ENCODE data around the gene TEX38.

Gene TEX38

GRCh38 chr1:46667782-46668760 lies 3.6 kb upstream of the TEX38 start, which contains the start of gene ATPAF1:
Gene ATPAF1, minus strand, starts transcription at chr1:46668364. Its CDS starts 42 bp downstream, at chr1:46668322.
- Histone ChIP-seq H3K27me3 (ENCODE audit: insufficient read depth, insufficient read length) (peaks cover 11% of the 10 kb centered on the region), H3K36me3 (ENCODE audit: insufficient read depth, insufficient read length, low read length) (peaks cover 29% of the 10 kb centered on the region), H3K4me1 (ENCODE audit: insufficient read depth, insufficient read length) (peaks cover 2% of the 10 kb centered on the region), H3K9me3 (ENCODE audit: insufficient read depth, low read length) (no peaks in the 10 kb centered on the region), H3K4me3 (ENCODE audit: insufficient read length, low read depth) (peak within 1 kb of the TSS; percentile 84), H3K9ac (ENCODE audit: insufficient read length, low read depth) (peak within 1 kb of the TSS; percentile 93)
- peak; percentile 88 for DNase-seq (ENCODE audit: low read depth, low spot score)
- TF ChIP-seq YY1 (IDR thresholded peaks at IDR 0.05; ENCODE audit: insufficient read depth, insufficient read length) (peak; percentile 58), SUZ12 (IDR thresholded peaks at IDR 0.05; ENCODE audit: extremely low read depth, insufficient read depth, insufficient read length) (no peak), ZNF274 (IDR thresholded peaks at IDR 0.05; ENCODE audit: low read depth, low read length) (no peak)

GRCh38 chr1:46670134-46670533 lies 1.5 kb upstream of the TEX38 start:
- H3K9ac ChIP-seq (ENCODE audit: insufficient read length, low read depth) = no peak overlapping the region
- TF ChIP-seq ZNF274 (IDR thresholded peaks at IDR 0.05; ENCODE audit: low read depth, low read length) (no peak), YY1 (IDR thresholded peaks at IDR 0.05; ENCODE audit: insufficient read depth, insufficient read length) (no peak), SUZ12 (IDR thresholded peaks at IDR 0.05; ENCODE audit: extremely low read depth, insufficient read depth, insufficient read length) (no peak)

GRCh38 chr1:46672696-46673095 lies 1.0 kb downstream of the TEX38 start:
- Histone ChIP-seq H3K4me3 (ENCODE audit: insufficient read length, low read depth) (no peak overlapping the region), H3K4me1 (ENCODE audit: insufficient read depth, insufficient read length) (peaks cover 12% of the 10 kb centered on the region), H3K36me3 (ENCODE audit: insufficient read depth, insufficient read length, low read length) (peaks cover 33% of the 10 kb centered on the region), H3K9ac (ENCODE audit: insufficient read length, low read depth) (no peak overlapping the region), H3K27me3 (ENCODE audit: insufficient read depth, insufficient read length) (peaks cover 11% of the 10 kb centered on the region), H3K9me3 (ENCODE audit: insufficient read depth, low read length) (no peaks in the 10 kb centered on the region)
- DNase-seq (ENCODE audit: low read depth, low spot score) = no peak
- no peak for TF ChIP-seq SUZ12 (IDR thresholded peaks at IDR 0.05; ENCODE audit: extremely low read depth, insufficient read depth, insufficient read length)
- no peak for TF ChIP-seq YY1 (IDR thresholded peaks at IDR 0.05; ENCODE audit: insufficient read depth, insufficient read length)
- TF ChIP-seq ZNF274 (IDR thresholded peaks at IDR 0.05; ENCODE audit: low read depth, low read length) = no peak

More at GRCh38 chr1:46670134-46670533, 1.5 kb upstream of the TEX38 start:
- no peak for DNase-seq (ENCODE audit: low read depth, low spot score)
- Histone ChIP-seq H3K27me3 (ENCODE audit: insufficient read depth, insufficient read length) (peaks cover 11% of the 10 kb centered on the region), H3K4me3 (ENCODE audit: insufficient read length, low read depth) (no peak overlapping the region), H3K9me3 (ENCODE audit: insufficient read depth, low read length) (no peaks in the 10 kb centered on the region), H3K36me3 (ENCODE audit: insufficient read depth, insufficient read length, low read length) (peaks cover 21% of the 10 kb centered on the region), H3K4me1 (ENCODE audit: insufficient read depth, insufficient read length) (peaks cover 5% of the 10 kb centered on the region)

GRCh38 chr1:46673749-46674182 lies 2.1 kb downstream of the TEX38 start:
- no peak for DNase-seq (ENCODE audit: low read depth, low spot score)
- Histone ChIP-seq H3K27me3 (ENCODE audit: insufficient read depth, insufficient read length) (peaks cover 10% of the 10 kb centered on the region), H3K9ac (ENCODE audit: insufficient read length, low read depth) (no peak overlapping the region), H3K9me3 (ENCODE audit: insufficient read depth, low read length) (no peaks in the 10 kb centered on the region), H3K36me3 (ENCODE audit: insufficient read depth, insufficient read length, low read length) (peaks cover 40% of the 10 kb centered on the region), H3K4me1 (ENCODE audit: insufficient read depth, insufficient read length) (peaks cover 12% of the 10 kb centered on the region), H3K4me3 (ENCODE audit: insufficient read length, low read depth) (no peak overlapping the region)
- TF ChIP-seq ZNF274 (IDR thresholded peaks at IDR 0.05; ENCODE audit: low read depth, low read length) = no peak
- no peak for TF ChIP-seq YY1 (IDR thresholded peaks at IDR 0.05; ENCODE audit: insufficient read depth, insufficient read length)
- no peak for TF ChIP-seq SUZ12 (IDR thresholded peaks at IDR 0.05; ENCODE audit: extremely low read depth, insufficient read depth, insufficient read length)

GRCh38 chr1:46675549-46676314 lies 4.1 kb downstream of the TEX38 start:
- no peak overlapping the region for H3K4me3 ChIP-seq (ENCODE audit: insufficient read length, low read depth)
- H3K9ac ChIP-seq (ENCODE audit: insufficient read length, low read depth) = no peak overlapping the region
- H3K9me3 ChIP-seq (ENCODE audit: insufficient read depth, low read length) = no peaks in the 10 kb centered on the region
- TF ChIP-seq ZNF274 (IDR thresholded peaks at IDR 0.05; ENCODE audit: low read depth, low read length) (no peak), YY1 (IDR thresholded peaks at IDR 0.05; ENCODE audit: insufficient read depth, insufficient read length) (no peak), SUZ12 (IDR thresholded peaks at IDR 0.05; ENCODE audit: extremely low read depth, insufficient read depth, insufficient read length) (no peak)
- no peaks in the 10 kb centered on the region for H3K27me3 ChIP-seq (ENCODE audit: insufficient read depth, insufficient read length)
- DNase-seq (ENCODE audit: low read depth, low spot score) = no peak
- peaks cover 55% of the 10 kb centered on the region for H3K36me3 ChIP-seq (ENCODE audit: insufficient read depth, insufficient read length, low read length)
- H3K4me1 ChIP-seq (ENCODE audit: insufficient read depth, insufficient read length) = peaks cover 12% of the 10 kb centered on the region

- peaks cover 63% of the 10 kb centered on the region for H3K36me3 ChIP-seq (ENCODE audit: insufficient read depth, insufficient read length, low read length)
- TF ChIP-seq ZNF274 (IDR thresholded peaks at IDR 0.05; ENCODE audit: low read depth, low read length) (no peak), YY1 (IDR thresholded peaks at IDR 0.05; ENCODE audit: insufficient read depth, insufficient read length) (no peak), SUZ12 (IDR thresholded peaks at IDR 0.05; ENCODE audit: extremely low read depth, insufficient read depth, insufficient read length) (no peak)
- DNase-seq (ENCODE audit: low read depth, low spot score) = no peak
These were observed 4.9 kb downstream of the TEX38 start for GRCh38 chr1:46676531-46676930.

More at GRCh38 chr1:46676531-46676930, 4.9 kb downstream of the TEX38 start:
- H3K4me3 ChIP-seq (ENCODE audit: insufficient read length, low read depth) = no peak overlapping the region
- H3K27me3 ChIP-seq (ENCODE audit: insufficient read depth, insufficient read length) = no peaks in the 10 kb centered on the region
- H3K4me1 ChIP-seq (ENCODE audit: insufficient read depth, insufficient read length) = peaks cover 12% of the 10 kb centered on the region
- H3K9ac ChIP-seq (ENCODE audit: insufficient read length, low read depth) = no peak overlapping the region
- H3K9me3 ChIP-seq (ENCODE audit: insufficient read depth, low read length) = no peaks in the 10 kb centered on the region
